Stomach (tissue), 9 donors: ENCODE results near the gene ZBTB46. TPM values are rescaled to one million over a fixed set of nuclear protein-coding genes. Genes with fewer than 3 reads are reported as not detected.

ENCODE experiments used
- DNase-seq, 2 donors: peaks; one replicate each; pipeline versions ENCODE4 v3.0.0 to v3.0.0-alpha.2; 2013 to 2019
- H3K27ac ChIP-seq, 5 donors: fragments of 200-600 bp in 4 of 5; sonication (generic) in 4 of 5; one replicate each; pipeline ENCODE4 v1.5.1; 2013 to 2019; ENCODE audit warnings: mild to moderate bottlenecking in 1 of 5, moderate library complexity in 1 of 5
- H3K27me3 ChIP-seq, 3 donors: fragments of 200-600 bp; sonication (generic); one replicate each; pipeline ENCODE4 v1.5.1; 2017 to 2019; ENCODE audit warnings: mixed run types in 1 of 3
- H3K36me3 ChIP-seq, 4 donors: fragments of 200-600 bp; sonication (generic); 1 replicate in 3 of 4; 2 replicates in 1 of 4; pipeline ENCODE4 v1.5.1; 2016 to 2019
- H3K4me1 ChIP-seq, 4 donors: fragments of 200-600 bp; sonication (generic); one replicate each; pipeline ENCODE4 v1.5.1; 2016 to 2019
- H3K4me3 ChIP-seq, 4 donors: fragments of 200-600 bp; sonication (generic) in 3 of 4; one replicate each; pipeline ENCODE4 v1.5.1; 2016 to 2019; ENCODE audit warnings: mild to moderate bottlenecking in 1 of 4
- H3K9me3 ChIP-seq, 4 donors: fragments of 200-600 bp; sonication (generic); one replicate each; pipeline ENCODE4 v1.5.1; 2016 to 2019
- CTCF ChIP-seq, 7 experiments: fragments of 450-650 bp in 4 of 7; fragments of 200-600 bp in 3 of 7; sonication (generic) in 3 of 7; IDR thresholded peaks; one replicate each; pipeline ENCODE4 v1.5.1; 2016 to 2019; ENCODE audit warnings: antibody characterized with exemption in 7 of 7, control low read depth in 2 of 7, mild to moderate bottlenecking in 1 of 7
- EP300 ChIP-seq: sonication (generic); formaldehyde crosslinking; IDR thresholded peaks from one replicate; pipeline ENCODE4 v1.6.1; 2017; ENCODE audit warnings: antibody characterized with exemption
- POLR2A ChIP-seq, 4 donors: fragments of 450-650 bp; IDR thresholded peaks; one replicate each; pipeline ENCODE4 v1.6.1; 2016; ENCODE audit warnings: antibody characterized with exemption in 4 of 4, control low read depth in 2 of 4, mild to moderate bottlenecking in 1 of 4, moderate library complexity in 1 of 4
- POLR2AphosphoS5 ChIP-seq, 3 donors: sonication (generic); formaldehyde crosslinking; IDR thresholded peaks; one replicate each; pipeline ENCODE4 v1.6.1; 2016; ENCODE audit warnings: antibody characterized with exemption in 3 of 3
- WGBS, 5 donors: extraction: QIAGEN DNeasy Blood & Tissue Kit in 3 of 5; methylation state at CpG; one replicate each; pipeline versions ENCODE4 v1.1.5 to v1.1.7; 2013 to 2018; 5-methylcytosine and 5-hydroxymethylcytosine counted together
- intact Hi-C: fragments of 100-400 bp; cut with DNase I; formaldehyde crosslinking; loops from one replicate; pipeline ENCODE4 v1.15.1; 2023; ENCODE audit warnings: low total_unique reads
- polyA plus RNA-seq, 3 donors: library from polyadenylated mRNA; stranded (reverse); fragments of 200-250 nt; gene quantifications; one replicate each; pipeline ENCODE4 v1.2.3, GENCODE V29; 2013
- total RNA-seq, 5 donors: library from RNA; depleted of rRNA; stranded (reverse); fragments of >200 nt; gene quantifications; one replicate each; pipeline versions ENCODE4 v1.1.0 to v1.2.3, GENCODE V29; 2014 to 2016
- donor health status: healthy with polysubstance abuse.
- donor health status: Bipolar disorder and iron deficiency.
- donor health status: healthy.

ZBTB46 gene
- total and polyA plus RNA-seq, 8 donors = 0.58 to 13.4 (median 2.5) TPM

- TF ChIP-seq EP300 (no peak), CTCF (IDR thresholded peaks at IDR 0.05) (no peak), POLR2A (IDR thresholded peaks at IDR 0.05) (no peak), POLR2AphosphoS5 (IDR thresholded peaks at IDR 0.05) (no peak)
- 49 to 63% (median 57%) methylated on average over 7 to 8 of the region's 8 CpGs for WGBS, 5 donors
- Histone ChIP-seq H3K4me1 (peaks cover 10 to 28% (median 26%) of the 10 kb centered on the region in 4 donors), H3K9me3 (no peaks in the 10 kb centered on the region), H3K4me3 (no peak overlapping the region), H3K27me3 (peaks cover 0 to 15% (median 5%) of the 10 kb centered on the region in 3 donors), H3K27ac (no peak overlapping the region), H3K36me3 (no peaks in the 10 kb centered on the region)
- intact Hi-C loops = no loop called here
- DNase-seq = peak in 1 of 2 donors; percentile 21
These were observed 6.4 kb upstream of the ZBTB46 start for GRCh38 chr20:63837479-63837878.

GRCh38 chr20:63836458-63837344 lies 5.6 kb upstream of the ZBTB46 start:
- Histone ChIP-seq H3K27me3 (peaks cover 0 to 18% (median 12%) of the 10 kb centered on the region in 3 donors), H3K4me1 (peaks cover 14 to 35% (median 34%) of the 10 kb centered on the region in 4 donors), H3K36me3 (no peaks in the 10 kb centered on the region), H3K4me3 (no peak overlapping the region), H3K9me3 (no peaks in the 10 kb centered on the region), H3K27ac (peak overlapping the region in 1 of 5 donors; percentile 8)
- intact Hi-C loops = no loop called here
- WGBS, 5 donors = 78 to 87% (median 80%) methylated on average over 19 to 27 of the region's 27 CpGs
- no peak for TF ChIP-seq CTCF (IDR thresholded peaks at IDR 0.05)
- peak in 1 of 2 donors; percentile 31 for DNase-seq

- Histone ChIP-seq H3K27ac (peak overlapping the region in 4 of 5 donors; percentile 20 to 74 (median 60)), H3K9me3 (no peaks in the 10 kb centered on the region), H3K4me1 (peaks cover 19 to 39% (median 38%) of the 10 kb centered on the region in 4 donors), H3K36me3 (no peaks in the 10 kb centered on the region), H3K27me3 (peaks cover 0 to 26% (median 15%) of the 10 kb centered on the region in 3 donors), H3K4me3 (no peak overlapping the region)
- 32 to 61% (median 40%) methylated on average over 13 to 21 of the region's 21 CpGs for WGBS, 5 donors
- peak; percentile 87 to 96 for DNase-seq
- intact Hi-C loops = no loop called here
- TF ChIP-seq POLR2AphosphoS5 (IDR thresholded peaks at IDR 0.05) (no peak), POLR2A (IDR thresholded peaks at IDR 0.05) (no peak), CTCF (IDR thresholded peaks at IDR 0.05) (no peak), EP300 (no peak)
These were observed 4.2 kb upstream of the ZBTB46 start for GRCh38 chr20:63835021-63835858.

GRCh38 chr20:63834491-63834880 lies 3.4 kb upstream of the ZBTB46 start:
- Histone ChIP-seq H3K27ac (peak overlapping the region in 4 of 5 donors; percentile 37 to 74 (median 60)), H3K4me3 (no peak overlapping the region), H3K9me3 (no peaks in the 10 kb centered on the region), H3K4me1 (peaks cover 26 to 46% (median 44%) of the 10 kb centered on the region in 4 donors), H3K36me3 (no peaks in the 10 kb centered on the region), H3K27me3 (peaks cover 0 to 33% (median 19%) of the 10 kb centered on the region in 3 donors)
- TF ChIP-seq CTCF (IDR thresholded peaks at IDR 0.05) (no peak), POLR2AphosphoS5 (IDR thresholded peaks at IDR 0.05) (no peak), EP300 (no peak), POLR2A (IDR thresholded peaks at IDR 0.05) (no peak)
- intact Hi-C loops = no loop called here
- 71 to 100% (median 82%) methylated on average over 2 to 9 of the region's 9 CpGs for WGBS, 5 donors
- no peak for DNase-seq
